K562 (cell line): ENCODE measurements around the gene TTC4. TPM values are rescaled to one million over a fixed set of nuclear protein-coding genes. Genes with fewer than 3 reads are reported as not detected.

Source experiments
- ETV5 ChIP-seq: sonication (generic); formaldehyde crosslinking; IDR thresholded peaks from 2 replicates; pipeline ENCODE4 v1.4.0; 2020; ENCODE audit warnings: low read depth, mild to moderate bottlenecking, missing genetic modification reagents
- FOXK1 ChIP-seq: sonication (generic); formaldehyde crosslinking; IDR thresholded peaks from 2 replicates; pipeline ENCODE4 v1.8.0; 2022; ENCODE audit warnings: missing genetic modification reagents, mild to moderate bottlenecking, borderline replicate concordance
- KAT2B ChIP-seq: IDR thresholded peaks from one replicate; pipeline ENCODE4 v1.6.1; 2012; ENCODE audit warnings: low read depth, mild to moderate bottlenecking, control low read depth, inconsistent platforms, low read length, moderate library complexity
- MCM7 ChIP-seq, 2 experiments: fragments of 450-650 bp; IDR thresholded peaks; 2 replicates each; pipeline ENCODE4 v1.6.1; 2016 to 2018
- POLR2H ChIP-seq: IDR thresholded peaks from 2 replicates; pipeline ENCODE4 v1.6.1; 2016; ENCODE audit warnings: missing genetic modification characterization, low read depth, mild to moderate bottlenecking, control low read depth, missing compliant biosample characterization, moderate library complexity
- POLR3G ChIP-seq: IDR thresholded peaks from 2 replicates; pipeline ENCODE4 v1.6.1; 2011; ENCODE audit not compliant: insufficient read length, insufficient replicate concordance; ENCODE audit errors: extremely low read depth
- PTBP1 ChIP-seq: fragments of 200-400 bp; formaldehyde crosslinking; IDR thresholded peaks from 2 replicates; pipeline ENCODE4 v1.6.1; 2017; ENCODE audit warnings: low read depth, low read length
- RB1 ChIP-seq: fragments of 450-650 bp; IDR thresholded peaks from 2 replicates; pipeline ENCODE4 v1.6.1; 2017; ENCODE audit warnings: low read depth, mild to moderate bottlenecking
- RBBP5 ChIP-seq: fragments of 200-600 bp; sonication (generic); IDR thresholded peaks from 2 replicates; pipeline ENCODE4 v1.6.1; 2012; ENCODE audit warnings: borderline replicate concordance, mild to moderate bottlenecking, low read length, control low read depth, inconsistent platforms; ENCODE audit not compliant: insufficient read depth, poor library complexity, severe bottlenecking
- RREB1 ChIP-seq: fragments of 250-450 bp; sonication (Bioruptor Pico); IDR thresholded peaks from 2 replicates; pipeline ENCODE4 v1.4.0; 2020
- SPI1 ChIP-seq: IDR thresholded peaks from 2 replicates; pipeline ENCODE4 v1.6.1; 2011; ENCODE audit warnings: low read depth, low read length, control low read depth, borderline replicate concordance
- ZNF175 ChIP-seq: fragments of 200-800 bp; sonication (Bioruptor generic); IDR thresholded peaks from 2 replicates; pipeline ENCODE4 v1.6.1; 2016; ENCODE audit warnings: low read depth, mild to moderate bottlenecking, missing genetic modification characterization, missing compliant biosample characterization
- ZNF253 ChIP-seq: fragments of 250-450 bp; sonication (Bioruptor Pico); conservative IDR thresholded peaks from 2 replicates; pipeline ENCODE4 v1.6.1; 2021; ENCODE audit warnings: mild to moderate bottlenecking
- ZNF280A ChIP-seq: fragments of 450-650 bp; IDR thresholded peaks from 2 replicates; pipeline ENCODE4 v1.6.1; 2018; ENCODE audit warnings: mild to moderate bottlenecking, low read depth; ENCODE audit not compliant: partially characterized antibody
- ZNF395 ChIP-seq: fragments of 200-800 bp; sonication (Bioruptor generic); IDR thresholded peaks from 2 replicates; pipeline ENCODE4 v1.6.1; 2017; ENCODE audit warnings: missing genetic modification characterization, missing compliant biosample characterization
- ZNF695 ChIP-seq: fragments of 450-650 bp; formaldehyde crosslinking; IDR thresholded peaks from 2 replicates; pipeline ENCODE4 v1.4.0; 2020; ENCODE audit warnings: mild to moderate bottlenecking, moderate library complexity
- ZNF77 ChIP-seq: fragments of 250-450 bp; sonication (Bioruptor Pico); IDR thresholded peaks from 2 replicates; pipeline ENCODE4 v1.5.0; 2020
- polyA plus RNA-seq, 8 experiments: library from polyadenylated mRNA; depleted of rRNA in 4 of 8; stranded (reverse) in 5 of 8; unstranded in 3 of 8; fragments of >200 nt; fragmentation: Nextera tagmentation in 2 of 8; fragmentation: Illumina TruSeq in 1 of 8; extraction: Ambion mirVana in 2 of 8; extraction: Trizol in 1 of 8; gene quantifications; 2 replicates each; pipeline versions ENCODE4 v1.2.1 to v1.2.3, GENCODE V29; 2011 to 2014; ENCODE audit warnings: inconsistent platforms in 1 of 8, missing spikeins in 1 of 8
- total RNA-seq, 7 experiments: library from RNA; depleted of rRNA in 6 of 7; stranded (reverse); fragments of >200 nt in 6 of 7; fragmentation: Illumina TruSeq in 2 of 7; extraction: Trizol in 2 of 7; gene quantifications; 2 replicates each; pipeline versions ENCODE4 v1.2.1 to v1.2.3, GENCODE V29; 2011 to 2021; ENCODE audit warnings: low replicate concordance in 1 of 7

TTC4 gene
- total and polyA plus RNA-seq, 9 of the 15 experiments (the other 6 are each of a cell fraction or from before 2014, with no cell fraction given) = 36.3 to 111 (median 54.1) TPM

- TF ChIP-seq RREB1 (CRISPR knock-in tag) = 0 out of 2 replicates have a peak, but pooled peaks have one; percentile 54
- peak; percentile 80 for TF ChIP-seq SPI1
- TF ChIP-seq RB1 = peak; percentile 72; the same call in 1 of the 2 replicates
- TF ChIP-seq KAT2B = no peak
- no peak for TF ChIP-seq ETV5 (CRISPR knock-in tag)
- TF ChIP-seq ZNF77 (CRISPR knock-in tag) = no peak
- no peak for TF ChIP-seq MCM7 (IDR thresholded peaks at IDR 0.05)
- TF ChIP-seq ZNF395 (CRISPR knock-in tag) = no peak
- TF ChIP-seq POLR3G = no peak
- no peak for TF ChIP-seq PTBP1
- TF ChIP-seq ZNF280A = no peak
- no peak for TF ChIP-seq ZNF175 (CRISPR knock-in tag)
- no peak for TF ChIP-seq ZNF695
- peak; percentile 63; the same call in 1 of the 2 replicates for TF ChIP-seq POLR2H (tag)
- TF ChIP-seq ZNF253 (CRISPR knock-in tag) = no peak
- peak; percentile 90 for TF ChIP-seq RBBP5
- TF ChIP-seq FOXK1 = peak; percentile 60; the same call in 1 of the 2 replicates
These were observed 48.7 kb downstream of the TTC4 start, which contains the start of gene PARS2 (continued) for GRCh38 chr1:54764133-54764921.
